ENCODE data around the gene ADD2.

- TF ChIP-seq PATZ1 (CRISPR knock-in tag; IDR thresholded peaks at IDR 0.05; ENCODE audit: borderline replicate concordance) (no peak), CREB5 (CRISPR knock-in tag; IDR thresholded peaks at IDR 0.05; ENCODE audit: low read depth) (no peak), ZFP30 (CRISPR knock-in tag; IDR thresholded peaks at IDR 0.05) (no peak), GLIS3 (CRISPR knock-in tag; IDR thresholded peaks at IDR 0.05) (no peak), TOX (CRISPR knock-in tag; IDR thresholded peaks at IDR 0.05; ENCODE audit: borderline replicate concordance) (no peak), CSDC2 (CRISPR knock-in tag; IDR thresholded peaks at IDR 0.05) (no peak), SNAI2 (CRISPR knock-in tag; IDR thresholded peaks at IDR 0.05) (no peak), ZC3H10 (CRISPR knock-in tag; IDR thresholded peaks at IDR 0.05) (no peak), POU6F1 (CRISPR knock-in tag; IDR thresholded peaks at IDR 0.05; ENCODE audit: borderline replicate concordance, low read depth) (no peak), ZNF70 (CRISPR knock-in tag; IDR thresholded peaks at IDR 0.05) (no peak), PPARA (CRISPR knock-in tag; IDR thresholded peaks at IDR 0.05; ENCODE audit: borderline replicate concordance) (no peak), ARNTL (CRISPR knock-in tag; IDR thresholded peaks at IDR 0.05; ENCODE audit: borderline replicate concordance, low read depth) (no peak), ZNF8 (CRISPR knock-in tag; IDR thresholded peaks at IDR 0.05) (no peak), ZNF565 (CRISPR knock-in tag; conservative IDR thresholded peaks at IDR 0.05; ENCODE audit: low read depth) (no peak)
Measured at GRCh38 chr2:70697603-70698383, 70.2 kb downstream of the ADD2 start.

Measured in SK-N-SH treated with all-trans-retinoic acid at 6 μM for 48 hours (cell line).